ENCODE results near the gene MFN2. TPM values are rescaled to one million over a fixed set of nuclear protein-coding genes. Genes with fewer than 3 reads are reported as not detected.

Gene MFN2
- total RNA-seq, 1 donor from 2014 or later, result 75.3 TPM

DNA sequence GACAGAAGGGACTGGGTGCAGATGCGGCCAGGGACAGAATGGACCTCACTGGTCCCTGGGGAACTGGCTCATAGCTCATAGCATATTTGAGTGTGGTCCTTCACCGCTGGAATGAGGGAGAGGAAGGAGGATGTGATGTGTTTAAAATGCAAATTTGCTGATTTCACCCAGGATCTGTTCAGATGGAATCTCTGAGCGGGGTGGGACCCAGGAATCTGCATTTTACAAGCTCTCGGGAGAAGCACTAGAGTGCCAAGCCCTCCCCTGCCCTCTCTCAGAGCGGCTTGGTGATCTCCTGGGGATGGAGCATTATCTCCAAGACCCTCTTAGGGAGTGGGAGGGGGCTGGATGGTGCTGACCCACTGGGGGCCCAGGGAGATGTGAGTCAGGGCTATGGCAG, 22.8 kb upstream of the MFN2 start:
- TF ChIP-seq, protein P1, sequence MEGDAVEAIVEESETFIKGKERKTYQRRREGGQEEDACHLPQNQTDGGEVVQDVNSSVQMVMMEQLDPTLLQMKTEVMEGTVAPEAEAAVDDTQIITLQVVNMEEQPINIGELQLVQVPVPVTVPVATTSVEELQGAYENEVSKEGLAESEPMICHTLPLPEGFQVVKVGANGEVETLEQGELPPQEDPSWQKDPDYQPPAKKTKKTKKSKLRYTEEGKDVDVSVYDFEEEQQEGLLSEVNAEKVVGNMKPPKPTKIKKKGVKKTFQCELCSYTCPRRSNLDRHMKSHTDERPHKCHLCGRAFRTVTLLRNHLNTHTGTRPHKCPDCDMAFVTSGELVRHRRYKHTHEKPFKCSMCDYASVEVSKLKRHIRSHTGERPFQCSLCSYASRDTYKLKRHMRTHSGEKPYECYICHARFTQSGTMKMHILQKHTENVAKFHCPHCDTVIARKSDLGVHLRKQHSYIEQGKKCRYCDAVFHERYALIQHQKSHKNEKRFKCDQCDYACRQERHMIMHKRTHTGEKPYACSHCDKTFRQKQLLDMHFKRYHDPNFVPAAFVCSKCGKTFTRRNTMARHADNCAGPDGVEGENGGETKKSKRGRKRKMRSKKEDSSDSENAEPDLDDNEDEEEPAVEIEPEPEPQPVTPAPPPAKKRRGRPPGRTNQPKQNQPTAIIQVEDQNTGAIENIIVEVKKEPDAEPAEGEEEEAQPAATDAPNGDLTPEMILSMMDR (IDR thresholded peaks at IDR 0.05; ENCODE audit: insufficient read depth, low read length, severe bottlenecking), result no peak
- DNase-seq (ENCODE audit: low read depth) (no peak), FAIRE-seq (no peak)
- peaks cover 18% of the 10 kb centered on the region for H3K36me3 ChIP-seq (ENCODE audit: control insufficient read depth, insufficient read depth, low read length)
- H3K27me3 ChIP-seq (ENCODE audit: control insufficient read depth, insufficient read depth, low read length), result no peaks in the 10 kb centered on the region
- no peak overlapping the region for H3K4me3 ChIP-seq (ENCODE audit: low read depth, low read length)

GRCh38 chr1:11957897-11958296, 22.3 kb upstream of the MFN2 start:
- H3K4me3 ChIP-seq (ENCODE audit: low read depth, low read length), result no peak overlapping the region
- H3K27me3 ChIP-seq (ENCODE audit: control insufficient read depth, insufficient read depth, low read length), result no peaks in the 10 kb centered on the region
- TF ChIP-seq, protein P1 (IDR thresholded peaks at IDR 0.05; ENCODE audit: insufficient read depth, low read length, severe bottlenecking), result no peak
- FAIRE-seq (no peak), DNase-seq (ENCODE audit: low read depth) (no peak)
- peaks cover 18% of the 10 kb centered on the region for H3K36me3 ChIP-seq (ENCODE audit: control insufficient read depth, insufficient read depth, low read length)

DNA sequence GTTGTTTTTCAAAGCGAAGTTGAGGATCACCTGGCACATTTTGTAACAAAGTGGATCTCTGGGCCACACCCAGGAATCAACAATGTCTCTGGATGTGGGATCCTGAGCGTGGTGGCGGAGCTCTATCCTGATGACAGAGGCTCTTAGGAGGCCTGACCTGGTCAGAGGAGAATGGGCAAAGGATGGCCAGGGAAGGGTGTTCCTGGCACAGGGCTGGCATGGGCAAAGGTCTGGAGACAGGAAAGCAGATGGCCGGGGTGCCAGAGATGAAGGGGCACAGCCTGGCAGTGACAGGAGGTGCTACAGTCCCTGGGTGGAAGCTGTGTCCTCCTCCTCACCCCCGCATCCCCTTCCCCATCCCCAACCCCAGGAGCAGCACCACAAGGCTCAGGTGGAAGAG, 20.0 kb upstream of the MFN2 start:
- H3K27me3 ChIP-seq (ENCODE audit: control insufficient read depth, insufficient read depth, low read length), result no peaks in the 10 kb centered on the region
- FAIRE-seq (no peak), DNase-seq (ENCODE audit: low read depth) (no peak)
- peaks cover 26% of the 10 kb centered on the region for H3K36me3 ChIP-seq (ENCODE audit: control insufficient read depth, insufficient read depth, low read length)
- no peak overlapping the region for H3K4me3 ChIP-seq (ENCODE audit: low read depth, low read length)
- TF ChIP-seq, protein P1 (IDR thresholded peaks at IDR 0.05; ENCODE audit: insufficient read depth, low read length, severe bottlenecking), result no peak

DNA sequence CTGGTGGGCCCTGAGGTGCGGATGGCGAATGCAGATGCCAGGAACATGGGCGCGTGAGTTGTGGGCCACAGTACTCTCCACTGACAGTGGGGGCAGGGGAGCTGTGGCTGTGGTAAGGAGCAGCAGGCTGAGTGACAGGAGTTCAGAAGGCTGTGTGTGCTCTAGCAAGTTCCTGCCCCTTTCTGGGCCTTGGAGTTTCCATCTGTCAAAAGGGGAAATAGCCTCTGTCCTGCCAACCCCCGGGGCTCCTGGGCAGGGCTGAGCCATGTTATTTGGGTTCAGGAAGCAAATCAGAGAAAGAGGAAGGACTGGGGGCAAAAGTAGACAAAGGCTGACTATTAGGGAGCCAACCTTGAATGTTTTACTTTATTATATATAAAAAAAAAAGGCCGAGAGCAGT, 19.5 kb upstream of the MFN2 start:
- no peak for DNase-seq (ENCODE audit: low read depth)
- TF ChIP-seq, protein P1 (IDR thresholded peaks at IDR 0.05; ENCODE audit: insufficient read depth, low read length, severe bottlenecking), result no peak
- Histone ChIP-seq H3K36me3 (ENCODE audit: control insufficient read depth, insufficient read depth, low read length) (peaks cover 29% of the 10 kb centered on the region), H3K4me3 (ENCODE audit: low read depth, low read length) (no peak overlapping the region), H3K27me3 (ENCODE audit: control insufficient read depth, insufficient read depth, low read length) (no peaks in the 10 kb centered on the region)
- no peak for FAIRE-seq

- Histone ChIP-seq H3K36me3 (ENCODE audit: control insufficient read depth, insufficient read depth, low read length) (peaks cover 31% of the 10 kb centered on the region), H3K4me3 (ENCODE audit: low read depth, low read length) (no peak overlapping the region), H3K27me3 (ENCODE audit: control insufficient read depth, insufficient read depth, low read length) (no peaks in the 10 kb centered on the region)
- DNase-seq (ENCODE audit: low read depth) (no peak), FAIRE-seq (no peak)
- TF ChIP-seq, protein P1 (IDR thresholded peaks at IDR 0.05; ENCODE audit: insufficient read depth, low read length, severe bottlenecking), result no peak
Measured at GRCh38 chr1:11961230-11961629, 19.0 kb upstream of the MFN2 start.

- Histone ChIP-seq H3K4me3 (ENCODE audit: low read depth, low read length) (no peak overlapping the region), H3K36me3 (ENCODE audit: control insufficient read depth, insufficient read depth, low read length) (peaks cover 19% of the 10 kb centered on the region), H3K27me3 (ENCODE audit: control insufficient read depth, insufficient read depth, low read length) (no peaks in the 10 kb centered on the region)
- DNase-seq (ENCODE audit: low read depth), result no peak
- TF ChIP-seq, protein P1 (IDR thresholded peaks at IDR 0.05; ENCODE audit: insufficient read depth, low read length, severe bottlenecking), result no peak
- no peak for FAIRE-seq
Measured at GRCh38 chr1:11963622-11964021, 16.6 kb upstream of the MFN2 start.
